GM12892 (cell line): ENCODE measurements around the gene CYTH4.

ENCODE experiments used
- POLR2A ChIP-seq: IDR thresholded peaks from 2 replicates; pipeline ENCODE4 v1.6.1; 2011; ENCODE audit warnings: low read depth, low read length, control low read depth
- POLR2AphosphoS5 ChIP-seq: IDR thresholded peaks from 2 replicates; pipeline ENCODE4 v1.6.1; 2011; ENCODE audit warnings: low read depth, low read length, control low read depth
- TAF1 ChIP-seq: IDR thresholded peaks from 2 replicates; pipeline ENCODE4 v1.6.1; 2011; ENCODE audit warnings: low read depth, mild to moderate bottlenecking, control low read depth, low read length, borderline replicate concordance

DNA sequence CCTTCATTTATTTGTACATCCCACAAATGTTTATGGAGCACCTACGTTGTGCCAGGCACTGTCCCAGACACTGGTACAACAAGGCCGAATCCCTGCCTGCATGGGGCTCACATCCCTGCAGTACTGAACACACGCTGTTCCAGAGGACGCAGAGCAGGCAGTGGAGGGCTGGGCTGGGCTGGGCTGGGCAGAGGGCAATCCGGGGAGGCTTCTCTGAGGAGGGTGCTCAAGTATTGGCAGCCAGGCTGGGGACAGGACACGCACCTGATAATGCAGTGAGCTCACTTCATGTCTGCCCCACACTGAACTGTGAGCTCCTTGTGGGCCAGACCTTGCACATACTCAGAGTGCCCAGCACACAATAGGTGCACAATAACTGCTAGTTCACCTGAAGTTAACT lies 34.1 kb downstream of the CYTH4 start:
- TF ChIP-seq POLR2A (no peak), POLR2AphosphoS5 (no peak), TAF1 (no peak)
